Thymus (tissue), 11 donors: ENCODE data around the gene TNFSF8. TPM values are rescaled to one million over a fixed set of nuclear protein-coding genes. Genes with fewer than 3 reads are reported as not detected.

Experiments used
- DNase-seq, 9 donors: peaks; one replicate each; pipeline ENCODE4 v3.0.0-alpha.2; 2013; ENCODE audit warnings: low spot score in 9 of 9, low read depth in 6 of 9, missing footprints in 1 of 9
- H3K27ac ChIP-seq, 2 donors: one replicate each; pipeline ENCODE4 v1.5.1; 2013; ENCODE audit warnings: control low read depth in 1 of 2, low read depth in 1 of 2, low read length in 1 of 2, mild to moderate bottlenecking in 1 of 2, moderate library complexity in 1 of 2
- H3K27me3 ChIP-seq, 2 donors: one replicate each; pipeline ENCODE4 v1.5.1; 2013; ENCODE audit warnings: low read length in 1 of 2; ENCODE audit not compliant: control insufficient read depth in 2 of 2, insufficient read depth in 1 of 2
- H3K36me3 ChIP-seq, 2 donors: one replicate each; pipeline ENCODE4 v1.5.1; 2013; ENCODE audit warnings: low read length in 1 of 2, mild to moderate bottlenecking in 1 of 2, moderate library complexity in 1 of 2; ENCODE audit not compliant: control insufficient read depth in 2 of 2, insufficient read depth in 2 of 2
- H3K4me1 ChIP-seq, 2 donors: one replicate each; pipeline ENCODE4 v1.5.1; 2013; ENCODE audit warnings: low read length in 2 of 2; ENCODE audit not compliant: control insufficient read depth in 2 of 2, insufficient read depth in 2 of 2
- H3K4me3 ChIP-seq, 2 donors: one replicate each; pipeline ENCODE4 v1.5.1; 2013; ENCODE audit warnings: low read length in 2 of 2, control low read depth in 1 of 2, mild to moderate bottlenecking in 1 of 2
- H3K9me3 ChIP-seq, 2 donors: one replicate each; pipeline ENCODE4 v1.5.1; 2013; ENCODE audit warnings: low read length in 1 of 2, mild to moderate bottlenecking in 1 of 2; ENCODE audit not compliant: control insufficient read depth in 2 of 2, insufficient read depth in 1 of 2
- WGBS: extraction: QIAGEN DNeasy Blood & Tissue Kit; methylation state at CpG from one replicate; pipeline ENCODE4 v1.1.7; 2013; 5-methylcytosine and 5-hydroxymethylcytosine counted together
- polyA plus RNA-seq: library from polyadenylated mRNA; stranded (reverse); fragments of 200-250 nt; gene quantifications from one replicate; pipeline ENCODE4 v1.2.3, GENCODE V29; 2013
- total RNA-seq: library from RNA; stranded (reverse); fragments of 120-200 nt; gene quantifications from one replicate; pipeline ENCODE4 v1.2.4, GENCODE V29; 2013
- donor health status: healthy.

The TNFSF8 gene
- total and polyA plus RNA-seq, 2 donors: 14.7 to 82.1 TPM

DNA sequence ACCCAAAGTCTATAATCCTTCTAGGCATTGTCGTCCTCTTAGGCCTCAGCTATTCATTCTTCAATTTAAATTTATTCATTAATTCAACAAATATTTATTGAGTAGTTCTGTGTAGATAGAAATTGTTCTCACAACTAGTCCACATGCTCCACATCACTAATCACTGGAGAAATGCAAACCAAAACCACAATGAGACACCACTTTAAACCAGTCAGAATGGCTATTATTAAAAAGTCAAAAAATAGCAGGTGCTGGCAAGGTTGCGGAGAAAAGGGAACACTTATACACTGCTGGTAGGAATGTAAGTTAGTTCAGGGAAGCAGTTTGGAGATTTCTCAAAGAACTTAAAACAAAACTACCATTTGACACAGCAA lies 73.5 kb downstream of the TNFSF8 start:
- Histone ChIP-seq H3K27me3 (no peaks in the 10 kb centered on the region), H3K4me1 (no peaks in the 10 kb centered on the region)

DNA sequence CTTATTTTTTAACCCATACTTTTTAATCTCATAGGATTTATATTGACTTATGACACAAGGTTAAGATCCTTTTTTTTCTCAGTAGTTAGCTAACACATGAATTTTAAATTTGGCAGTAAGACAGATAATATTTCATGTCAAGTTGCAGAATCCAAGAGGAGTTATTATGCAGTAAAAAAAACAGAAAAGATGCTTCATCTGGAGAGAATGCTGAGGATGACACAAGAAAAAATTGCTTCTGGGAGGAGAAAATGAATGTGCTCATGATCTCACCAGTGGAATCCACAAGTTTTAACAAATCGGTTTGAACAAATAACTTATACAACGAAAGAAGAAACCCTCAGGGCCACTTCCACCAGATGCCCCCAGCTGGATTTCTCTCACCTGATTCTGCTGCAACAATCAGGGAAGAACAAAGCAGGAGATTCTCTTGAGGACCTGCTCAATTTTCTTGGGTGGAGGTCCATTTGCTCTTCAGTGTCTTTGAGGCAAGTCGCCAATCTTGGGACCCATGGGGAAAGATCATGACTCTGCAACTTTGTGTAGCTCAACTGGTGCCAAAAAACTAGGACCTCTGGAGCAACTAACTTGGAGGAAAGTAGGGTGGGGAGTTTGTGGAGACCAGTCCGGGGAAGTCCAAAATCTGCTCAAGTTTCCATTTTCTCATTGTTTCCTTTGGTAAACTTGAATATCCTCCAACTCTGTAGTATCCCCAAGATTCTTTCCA lies 74.0 kb downstream of the TNFSF8 start:
- WGBS: 96% methylated on average over 4 of the region's 4 CpGs

More for the DNA sequence above, 73.5 kb downstream of the TNFSF8 start:
- no peaks in the 10 kb centered on the region for H3K36me3 ChIP-seq
- 96% methylated on average over 2 of the region's 2 CpGs for WGBS
- H3K9me3 ChIP-seq: no peaks in the 10 kb centered on the region
- no peak for DNase-seq
- no peak overlapping the region for H3K4me3 ChIP-seq
- no peak overlapping the region for H3K27ac ChIP-seq

DNA sequence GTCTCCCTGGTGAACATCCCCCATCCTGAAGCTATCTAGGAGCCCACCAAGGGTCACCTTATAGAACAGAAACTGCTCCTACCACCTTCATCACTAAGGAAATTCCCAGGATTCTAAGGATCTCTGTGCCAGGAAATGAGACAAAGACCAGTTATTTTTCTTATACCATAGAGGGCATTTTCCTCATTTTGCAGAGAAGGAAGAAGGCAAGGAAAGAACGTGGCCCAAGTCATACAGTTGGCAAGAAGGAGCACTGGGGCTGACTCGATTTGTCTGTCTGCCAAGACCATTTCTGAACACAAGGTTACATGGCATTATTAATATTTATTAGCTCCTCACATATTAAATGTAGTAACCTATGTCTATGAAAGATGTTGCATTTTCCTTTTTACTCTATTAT lies 74.9 kb downstream of the TNFSF8 start:
- no peaks in the 10 kb centered on the region for H3K9me3 ChIP-seq
- H3K4me1 ChIP-seq: no peaks in the 10 kb centered on the region
- no peaks in the 10 kb centered on the region for H3K36me3 ChIP-seq
- 84% methylated on average over 2 of the region's 2 CpGs for WGBS
- H3K27ac ChIP-seq: no peak overlapping the region
- no peaks in the 10 kb centered on the region for H3K27me3 ChIP-seq
- DNase-seq: no peak
- no peak overlapping the region for H3K4me3 ChIP-seq

More for the DNA sequence above, 74.0 kb downstream of the TNFSF8 start:
- Histone ChIP-seq H3K4me3 (no peak overlapping the region), H3K4me1 (no peaks in the 10 kb centered on the region), H3K36me3 (no peaks in the 10 kb centered on the region), H3K27ac (no peak overlapping the region), H3K27me3 (no peaks in the 10 kb centered on the region), H3K9me3 (no peaks in the 10 kb centered on the region)
- no peak for DNase-seq

DNA sequence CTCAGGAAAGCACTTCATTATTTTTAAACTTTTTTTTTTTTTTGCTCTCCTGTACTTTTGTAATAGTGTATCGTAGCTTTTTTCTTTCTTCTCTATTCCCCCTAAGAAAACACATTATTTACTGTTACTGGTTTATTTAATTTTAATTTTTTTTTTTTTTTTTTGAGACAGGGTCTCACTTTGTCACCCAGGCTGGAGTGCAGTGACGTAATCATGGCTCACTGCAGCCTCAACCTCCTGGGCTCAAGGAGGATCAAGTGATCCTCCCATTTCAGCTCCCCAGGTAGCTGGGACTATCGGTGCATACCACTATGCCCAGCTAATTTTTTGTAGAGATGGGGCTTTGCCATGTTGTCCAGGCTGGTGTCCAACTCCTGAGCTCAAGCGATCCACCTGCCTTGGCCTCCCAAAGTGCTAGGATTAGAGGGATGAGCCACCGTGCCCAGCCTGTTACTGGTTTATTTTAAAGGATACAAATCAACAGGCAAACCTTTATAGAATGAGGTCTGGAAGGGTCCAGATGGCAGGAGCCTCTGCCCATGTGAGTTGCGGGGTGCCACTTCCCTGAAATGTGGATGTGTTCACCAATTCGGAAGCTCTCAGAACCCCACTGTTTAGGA lies 75.5 kb downstream of the TNFSF8 start:
- no peaks in the 10 kb centered on the region for H3K36me3 ChIP-seq
- no peaks in the 10 kb centered on the region for H3K27me3 ChIP-seq
- H3K9me3 ChIP-seq: no peaks in the 10 kb centered on the region
- 99% methylated on average over 7 of the region's 7 CpGs for WGBS
- H3K27ac ChIP-seq: no peak overlapping the region
- no peak for DNase-seq
- H3K4me3 ChIP-seq: no peak overlapping the region
- no peaks in the 10 kb centered on the region for H3K4me1 ChIP-seq

DNA sequence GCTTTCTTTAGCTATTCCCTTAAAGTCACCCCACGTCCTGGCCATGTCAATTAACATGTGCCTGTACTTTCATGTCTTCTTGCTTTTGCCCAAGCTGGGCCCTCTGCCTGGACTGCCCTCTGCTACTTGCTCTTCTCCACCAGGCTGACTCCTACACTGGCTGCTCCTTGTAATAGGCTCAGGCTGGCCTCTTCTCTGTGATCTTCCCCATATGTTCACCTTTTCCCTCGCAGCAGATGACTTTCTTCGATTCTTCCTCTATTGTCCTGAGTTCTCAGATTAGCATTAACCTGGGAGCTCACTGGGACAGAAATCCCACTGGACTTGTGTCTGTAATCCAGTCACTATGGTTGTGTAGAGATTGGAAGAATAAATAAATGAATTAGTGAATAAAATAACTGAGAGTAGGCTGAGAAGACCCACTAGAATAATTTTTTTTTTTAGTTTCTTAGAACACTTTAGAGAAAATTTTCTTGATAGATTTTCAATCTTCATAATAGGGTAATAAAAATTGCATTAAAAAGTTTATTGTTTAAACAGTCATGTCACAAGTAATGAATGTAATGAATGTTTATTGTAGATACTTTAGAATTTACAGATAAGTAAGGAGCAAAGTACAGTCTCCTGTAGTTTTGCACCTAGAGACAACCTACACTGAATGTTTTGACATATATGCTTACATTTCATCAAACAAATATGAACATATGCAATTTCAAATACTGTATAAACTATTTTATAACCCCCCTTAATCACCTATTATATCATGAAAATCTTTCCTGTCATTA lies 77.1 kb downstream of the TNFSF8 start:
- WGBS: 98% methylated on average over 3 of the region's 3 CpGs
- H3K36me3 ChIP-seq: no peaks in the 10 kb centered on the region
- no peaks in the 10 kb centered on the region for H3K27me3 ChIP-seq
- no peak overlapping the region for H3K27ac ChIP-seq
- no peak overlapping the region for H3K4me3 ChIP-seq
- no peaks in the 10 kb centered on the region for H3K4me1 ChIP-seq
- DNase-seq: no peak
- H3K9me3 ChIP-seq: no peaks in the 10 kb centered on the region

DNA sequence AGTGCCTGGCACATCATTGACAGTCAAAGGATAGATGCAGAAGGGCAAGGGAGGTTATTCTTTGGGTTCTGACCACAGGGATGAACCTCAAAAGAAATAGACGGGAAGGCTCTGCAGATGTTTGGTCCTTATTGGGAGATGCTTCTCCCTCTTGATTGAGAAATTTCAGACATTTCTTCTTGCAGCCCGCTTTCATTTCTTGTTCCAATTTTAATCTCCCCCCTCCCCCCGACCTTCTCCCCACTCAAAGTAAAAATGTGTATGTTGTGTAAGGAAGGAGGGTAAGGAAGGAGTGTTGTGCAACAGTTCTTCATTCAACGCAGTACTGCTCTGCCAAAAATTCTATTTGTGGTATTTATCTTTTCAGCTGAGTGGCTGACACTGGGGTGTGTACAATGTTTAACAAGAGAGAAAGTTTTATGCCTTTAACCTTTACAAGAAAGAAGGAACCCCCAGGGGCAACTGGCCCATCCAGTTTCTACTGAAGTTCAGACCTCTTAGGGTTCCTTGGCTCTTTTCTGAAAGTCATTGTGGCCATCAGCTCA lies 78.3 kb downstream of the TNFSF8 start:
- no peak for DNase-seq
- Histone ChIP-seq H3K27me3 (no peaks in the 10 kb centered on the region), H3K36me3 (no peaks in the 10 kb centered on the region), H3K4me3 (no peak overlapping the region), H3K27ac (no peak overlapping the region), H3K9me3 (no peaks in the 10 kb centered on the region), H3K4me1 (no peaks in the 10 kb centered on the region)
- 86% methylated on average over 4 of the region's 4 CpGs for WGBS

DNA sequence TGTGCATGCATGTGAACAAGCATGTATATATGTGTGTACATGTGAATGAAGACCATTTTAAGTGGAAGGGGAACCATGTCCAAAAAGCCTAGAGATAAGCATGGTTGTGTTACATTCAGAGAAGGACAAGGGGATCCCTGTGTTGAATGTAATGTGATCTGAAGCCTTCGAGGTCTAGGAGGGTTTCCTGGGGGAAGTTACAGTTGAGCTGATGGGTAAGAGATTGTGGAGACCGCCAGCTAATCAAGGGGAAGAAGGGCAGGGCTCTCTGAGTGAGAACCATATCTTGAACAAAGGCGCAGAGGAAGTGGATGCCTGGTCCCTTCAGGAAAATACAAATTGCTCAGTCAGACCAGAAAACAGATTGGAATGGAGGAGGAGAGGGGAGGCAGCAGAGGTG lies 79.1 kb downstream of the TNFSF8 start:
- 61% methylated on average over 3 of the region's 3 CpGs for WGBS
- H3K27me3 ChIP-seq: no peaks in the 10 kb centered on the region
- no peak for DNase-seq
- H3K36me3 ChIP-seq: no peaks in the 10 kb centered on the region
- H3K9me3 ChIP-seq: no peaks in the 10 kb centered on the region
- no peaks in the 10 kb centered on the region for H3K4me1 ChIP-seq
- H3K27ac ChIP-seq: no peak overlapping the region
- H3K4me3 ChIP-seq: no peak overlapping the region
